Iris pigment epithelial cell (primary cell): ENCODE measurements around the gene MFAP3L.

ENCODE experiments used
- DNase-seq: peaks from one replicate; pipeline ENCODE4 v3.0.0-alpha.2; 2011; ENCODE audit warnings: low read depth

MFAP3L gene

GRCh38 chr4:170022211-170022610 lies 4.0 kb downstream of the MFAP3L start:
- DNase-seq: no peak

DNA sequence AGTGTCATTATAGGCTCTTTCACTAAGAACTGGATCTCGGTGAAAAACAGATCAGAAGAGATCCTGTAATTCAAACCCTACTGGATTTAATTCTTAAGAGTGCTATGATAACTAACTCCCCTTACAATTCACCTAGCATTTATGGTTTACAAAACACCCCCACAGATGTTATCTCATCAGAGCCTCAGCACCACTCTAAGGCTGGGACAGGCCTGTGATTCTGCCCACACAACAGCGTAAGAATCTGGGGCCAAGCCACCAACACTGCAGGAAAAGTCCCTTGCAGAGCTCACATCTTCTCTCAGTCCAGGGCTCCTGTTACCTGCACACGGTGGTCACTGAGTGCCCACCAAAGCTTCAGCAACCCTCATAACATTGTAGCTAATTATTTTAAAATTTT lies 8.9 kb downstream of the MFAP3L start:
- no peak for DNase-seq

- DNase-seq: no peak
These were observed 10.9 kb downstream of the MFAP3L start for GRCh38 chr4:170015285-170015684.

DNA sequence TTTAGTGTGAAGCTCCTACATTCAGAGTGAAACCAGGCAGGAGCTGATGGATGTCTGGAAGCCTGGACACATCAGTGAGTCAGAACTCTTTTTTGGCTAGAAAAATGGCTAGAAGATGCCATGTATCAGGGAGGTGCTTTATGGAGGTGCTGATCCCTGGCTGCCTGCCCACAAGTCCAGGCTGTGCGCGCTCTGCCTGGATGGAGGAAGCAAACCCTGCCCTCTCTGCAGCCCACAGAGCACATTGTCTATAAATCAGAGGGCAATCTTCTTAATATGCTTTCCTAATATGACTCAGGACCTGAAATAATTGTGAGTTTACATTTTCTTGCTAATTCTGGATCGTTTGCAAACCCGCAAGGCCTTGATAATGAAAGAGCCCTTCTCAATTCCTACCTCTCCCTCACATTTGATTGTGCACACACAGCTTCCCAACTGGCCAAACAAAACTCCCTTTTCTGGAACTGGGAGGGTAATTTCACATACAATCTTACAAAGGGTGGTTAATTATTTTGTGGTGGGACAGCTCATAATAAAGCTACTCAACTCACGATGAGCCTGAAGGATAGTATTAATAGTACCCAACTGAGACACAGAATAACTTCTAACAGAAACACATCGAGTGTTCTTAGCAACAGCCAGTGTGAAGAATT lies 11.7 kb downstream of the MFAP3L start:
- no peak for DNase-seq

DNA sequence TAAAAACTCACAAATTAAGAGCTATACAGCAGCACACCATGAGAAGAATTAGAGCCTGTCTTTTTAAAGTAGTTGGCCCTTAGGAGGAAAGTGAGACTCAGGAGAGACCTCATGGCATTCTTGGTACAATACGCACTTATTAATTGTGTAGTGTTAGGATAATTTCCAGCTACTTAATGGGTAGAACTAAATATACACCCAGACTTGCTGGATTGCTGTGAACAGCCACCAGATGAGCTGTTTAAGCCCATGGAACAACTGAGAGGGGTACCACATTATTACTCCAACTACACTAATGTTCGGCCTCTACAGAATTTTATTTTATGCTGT lies 13.6 kb downstream of the MFAP3L start:
- no peak for DNase-seq

GRCh38 chr4:170011921-170012628 lies 14.1 kb downstream of the MFAP3L start:
- no peak for DNase-seq

DNA sequence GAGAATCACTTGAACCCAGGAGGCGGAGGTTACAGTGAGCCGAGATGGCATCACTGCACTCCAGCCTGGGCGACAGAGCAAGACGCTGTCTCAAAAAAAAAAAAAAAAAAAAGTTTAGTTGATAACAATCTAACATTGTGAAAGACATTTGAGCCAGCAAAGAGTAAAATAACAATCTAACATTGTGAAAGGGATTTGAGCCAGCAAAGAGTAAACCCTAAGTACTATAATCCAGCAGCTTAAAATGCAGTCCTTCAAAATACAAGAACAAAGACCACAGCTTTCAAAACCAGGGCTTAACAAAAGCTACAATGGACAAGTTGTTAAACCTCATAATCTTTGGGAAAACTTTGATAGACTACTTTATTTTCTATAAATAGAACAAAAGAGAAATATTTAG lies 16.9 kb downstream of the MFAP3L start:
- DNase-seq: peak; percentile 14

GRCh38 chr4:170008801-170009200 lies 17.4 kb downstream of the MFAP3L start:
- no peak for DNase-seq

- DNase-seq: peak; percentile 15
These were observed 17.8 kb downstream of the MFAP3L start for GRCh38 chr4:170008371-170008770.

DNA sequence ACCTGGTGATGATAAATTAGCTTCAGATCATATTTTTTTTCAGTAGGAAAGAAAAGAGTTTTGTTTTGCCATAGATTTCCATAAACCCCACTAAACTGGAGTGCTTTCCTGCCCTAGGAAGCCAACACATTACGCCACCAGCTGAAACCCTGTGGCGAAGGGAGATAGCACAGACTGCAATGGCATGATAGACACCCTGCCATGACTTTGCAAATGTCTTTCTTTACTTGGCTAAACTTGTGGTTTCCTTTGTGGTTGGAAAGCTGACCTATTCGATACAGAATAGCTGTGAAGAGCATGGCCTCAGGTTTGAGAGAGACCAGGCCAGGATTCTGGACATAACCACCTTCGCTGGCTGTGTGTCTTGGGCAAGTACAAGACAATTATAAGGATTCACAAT lies 19.1 kb downstream of the MFAP3L start:
- DNase-seq: peak; percentile 20

- no peak for DNase-seq
These were observed 20.7 kb downstream of the MFAP3L start for GRCh38 chr4:170005472-170005871.

DNA sequence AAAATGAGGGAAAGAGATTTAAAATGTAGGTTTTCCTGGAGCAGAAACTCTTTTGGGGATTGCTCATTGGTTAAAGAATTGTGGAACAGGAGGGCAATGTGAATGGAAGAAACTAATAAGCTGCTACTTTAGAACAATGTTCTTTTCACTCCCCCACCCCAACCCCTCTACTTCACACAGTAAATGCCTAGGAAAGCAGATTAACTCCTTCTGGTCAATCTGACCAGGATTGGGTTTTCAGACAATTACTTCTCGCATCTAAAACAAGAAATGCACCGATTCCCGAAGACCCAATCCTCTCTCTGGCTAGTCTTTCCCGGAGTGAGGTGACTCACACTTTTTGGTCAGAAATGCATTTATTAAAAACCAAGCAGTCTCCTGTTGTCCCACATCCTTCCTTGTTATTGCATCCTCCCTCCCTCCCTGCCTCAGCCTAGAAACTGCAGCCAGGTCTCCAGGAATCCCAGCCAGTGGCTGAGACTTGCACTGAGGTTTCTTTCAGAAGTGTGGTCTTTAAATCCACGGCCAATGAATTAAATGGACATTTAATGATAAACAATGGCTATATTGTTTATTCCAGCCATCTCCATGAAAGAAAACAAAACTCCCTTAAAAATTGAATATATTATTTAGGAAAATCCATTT lies 21.4 kb downstream of the MFAP3L start:
- DNase-seq: peak; percentile 2

DNA sequence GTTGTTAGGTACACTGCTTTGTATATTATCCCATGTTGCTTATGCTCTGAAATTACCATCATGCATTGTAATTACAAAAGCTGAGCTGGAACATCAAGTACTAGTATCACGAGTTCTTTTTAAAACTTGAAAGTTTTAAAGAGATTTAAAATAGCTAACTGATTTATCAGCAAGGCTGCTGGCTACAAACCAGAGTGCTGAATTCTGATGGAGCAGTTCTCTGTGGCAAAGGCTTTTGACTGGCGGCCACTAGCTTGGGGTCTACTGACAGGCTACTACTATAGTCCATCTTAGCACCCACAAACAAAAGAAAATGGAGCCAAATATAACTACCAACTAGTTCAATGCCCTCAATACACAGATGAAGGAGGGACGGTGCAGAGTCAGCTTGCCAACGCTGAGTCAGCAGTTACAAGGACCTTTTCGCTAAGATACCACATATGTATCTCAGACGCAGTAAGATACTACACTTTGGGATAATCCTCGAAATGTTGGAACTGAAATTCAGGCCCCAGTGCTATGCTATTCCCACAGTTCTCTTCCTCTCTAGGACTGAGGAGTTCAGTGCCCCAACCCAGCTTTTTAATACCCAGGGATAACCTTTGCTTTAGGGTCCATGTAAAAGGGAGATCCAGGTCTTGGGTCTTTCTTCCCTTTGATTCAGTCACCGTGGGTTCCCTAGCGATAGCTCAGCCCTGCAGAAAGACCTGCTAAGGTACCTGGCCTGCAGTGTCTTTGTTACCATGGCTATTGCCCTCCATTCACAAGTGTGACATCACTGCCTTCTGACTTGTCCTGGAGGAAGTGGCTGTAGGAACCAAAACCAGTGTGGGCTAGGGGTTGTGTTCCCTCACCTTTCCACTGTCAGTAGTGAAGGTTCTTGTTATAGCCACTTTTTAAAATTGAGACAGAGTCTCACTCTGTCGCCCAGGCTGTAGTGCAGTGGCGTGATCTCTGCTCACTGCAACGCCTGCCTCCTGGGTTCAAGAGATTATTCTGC lies 22.8 kb downstream of the MFAP3L start:
- DNase-seq: no peak

GRCh38 chr4:170001745-170002267 lies 24.4 kb downstream of the MFAP3L start:
- no peak for DNase-seq

- no peak for DNase-seq
These were observed 25.0 kb downstream of the MFAP3L start for GRCh38 chr4:170001011-170001744.

DNA sequence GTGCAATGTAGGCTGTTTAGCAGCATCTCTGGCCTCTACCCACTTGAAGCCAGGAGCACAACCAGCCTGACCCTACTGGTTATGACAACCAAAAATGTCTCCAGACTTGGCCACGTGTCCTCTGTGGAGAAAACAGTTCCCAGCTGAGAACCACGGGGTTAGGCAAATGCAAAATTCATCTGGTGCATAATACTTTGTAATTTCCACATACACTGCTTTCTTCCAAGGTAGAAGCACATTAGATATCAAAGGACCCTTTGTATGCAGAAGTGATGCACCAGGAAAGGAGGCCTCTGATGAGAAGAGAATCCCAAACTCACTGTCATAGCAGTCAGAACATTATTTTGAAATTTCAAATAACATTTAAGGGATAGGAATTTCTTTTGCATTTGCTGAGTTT lies 26.3 kb downstream of the MFAP3L start:
- no peak for DNase-seq

GRCh38 chr4:169998981-169999380 lies 27.2 kb downstream of the MFAP3L start:
- DNase-seq: no peak

DNA sequence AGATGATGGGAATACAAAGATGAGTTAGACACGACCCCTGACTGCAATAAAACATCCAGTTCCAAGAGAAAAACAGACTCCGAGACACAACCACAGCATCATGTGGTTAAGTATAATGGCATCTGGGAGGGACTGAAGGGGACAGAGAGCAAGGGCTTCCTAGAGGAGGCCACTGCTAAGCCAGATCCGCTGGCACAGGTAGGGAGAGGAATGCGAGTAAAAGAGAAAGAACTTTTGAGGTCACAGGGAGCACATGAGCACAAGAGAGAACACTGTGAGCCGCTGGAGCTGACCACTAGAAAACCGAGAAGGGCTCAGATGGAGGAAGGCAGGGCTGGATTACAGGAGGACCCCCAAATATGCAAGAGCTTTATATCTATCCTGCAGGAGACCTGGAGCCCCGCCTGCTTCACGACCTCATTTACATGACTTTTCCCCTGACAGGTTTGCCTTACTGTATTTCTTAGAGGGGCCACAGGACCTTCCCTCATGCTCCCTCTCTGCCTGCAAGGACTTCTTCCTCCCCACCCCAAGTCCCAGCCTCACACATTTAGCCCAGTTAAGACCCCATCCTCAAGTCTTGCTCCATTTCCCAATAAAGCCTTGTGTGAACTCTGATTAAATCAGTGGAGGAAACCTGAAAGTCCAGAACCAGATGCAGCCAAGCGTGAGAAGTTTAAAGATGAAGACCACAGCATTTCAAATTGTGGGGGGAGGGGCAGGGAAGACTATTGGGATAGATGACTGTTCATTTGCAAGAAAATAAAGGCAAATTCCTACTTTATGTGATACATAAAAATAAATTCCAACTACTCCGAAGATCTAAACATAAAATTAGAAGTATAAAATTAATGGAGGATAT lies 29.6 kb downstream of the MFAP3L start:
- no peak for DNase-seq

DNA sequence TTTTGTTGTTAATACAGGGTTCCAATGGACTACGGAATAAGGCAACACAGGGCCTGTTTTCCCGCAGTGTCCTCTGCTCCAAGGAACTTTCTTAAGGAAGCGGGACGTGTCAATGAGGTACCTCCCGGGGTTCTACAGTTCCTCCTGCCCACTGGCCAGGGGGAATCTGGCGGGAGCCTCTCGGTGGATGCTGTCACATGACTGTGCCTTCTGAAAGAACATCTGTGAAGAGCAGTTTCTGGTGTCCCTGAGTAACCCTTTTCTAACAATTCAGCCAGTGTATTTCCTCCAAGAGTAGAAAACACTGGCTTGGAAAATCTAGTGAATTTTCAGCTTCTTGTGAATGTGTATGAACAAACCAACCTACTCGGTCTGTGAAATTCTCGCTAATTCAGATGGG lies 32.7 kb downstream of the MFAP3L start:
- DNase-seq: no peak

DNA sequence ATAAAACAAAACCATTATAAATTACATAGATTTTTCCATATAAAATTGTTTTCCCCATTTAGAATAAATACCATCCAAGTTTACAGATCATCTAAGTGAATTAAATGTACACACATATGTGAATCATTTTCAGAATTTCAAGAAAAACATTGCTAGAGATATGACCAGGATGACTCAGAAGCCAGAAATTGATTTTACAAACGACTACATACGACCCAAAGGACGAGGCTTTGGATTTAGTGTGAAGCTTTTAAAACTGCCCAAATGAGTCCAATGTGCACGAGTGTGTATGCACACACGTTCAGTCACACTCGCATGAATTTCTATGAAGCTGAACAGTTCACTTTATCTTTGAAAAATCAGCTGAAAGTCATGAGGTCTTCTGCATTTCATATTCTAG lies 37.9 kb downstream of the MFAP3L start:
- no peak for DNase-seq
